ENCODE measurements around the gene SLC5A12. TPM values are rescaled to one million over a fixed set of nuclear protein-coding genes. Genes with fewer than 3 reads are reported as not detected.

SLC5A12 gene
- total RNA-seq, 1 experiment from 2014 or later, result not detected

GRCh38 chr11:26687351-26687750 is 34.5 kb downstream of the SLC5A12 start:
- no peaks in the 10 kb centered on the region for H3K27me3 Mint-ChIP-seq (ENCODE audit: unreplicated experiment)
- CTCF ChIA-PET, result no interaction called here
- no peak overlapping the region for H3K27ac Mint-ChIP-seq (ENCODE audit: unreplicated experiment)
- BruUV-seq (replicated peaks), result no TSS peak
- intact Hi-C loops (cut with micrococcal nuclease; ENCODE audit: unreplicated experiment), result no loop called here
- H3K9me3 Mint-ChIP-seq (ENCODE audit: low read depth, unreplicated experiment), result no peaks in the 10 kb centered on the region
- no peaks in the 10 kb centered on the region for H3K4me1 Mint-ChIP-seq (ENCODE audit: low read depth, unreplicated experiment)
- no peaks in the 10 kb centered on the region for H3K36me3 Mint-ChIP-seq (ENCODE audit: insufficient read depth, unreplicated experiment)
- H3K4me3 Mint-ChIP-seq (ENCODE audit: low read depth, unreplicated experiment), result no peak overlapping the region
- DNase-seq, result no peak
- TF ChIP-seq CTCF (IDR thresholded peaks at IDR 0.05; ENCODE audit: unreplicated experiment), result no peak

GRCh38 chr11:26677566-26677965 is 44.3 kb downstream of the SLC5A12 start:
- no peak overlapping the region for H3K4me3 Mint-ChIP-seq (ENCODE audit: low read depth, unreplicated experiment)
- intact Hi-C loops (cut with micrococcal nuclease; ENCODE audit: unreplicated experiment), result no loop called here
- H3K4me1 Mint-ChIP-seq (ENCODE audit: low read depth, unreplicated experiment), result no peaks in the 10 kb centered on the region
- BruUV-seq (replicated peaks), result no TSS peak
- H3K27ac Mint-ChIP-seq (ENCODE audit: unreplicated experiment), result no peak overlapping the region
- H3K36me3 Mint-ChIP-seq (ENCODE audit: insufficient read depth, unreplicated experiment), result no peaks in the 10 kb centered on the region
- CTCF ChIA-PET, result no interaction called here
- DNase-seq, result peak; percentile 1
- H3K27me3 Mint-ChIP-seq (ENCODE audit: unreplicated experiment), result no peaks in the 10 kb centered on the region
- no peaks in the 10 kb centered on the region for H3K9me3 Mint-ChIP-seq (ENCODE audit: low read depth, unreplicated experiment)
- TF ChIP-seq CTCF (IDR thresholded peaks at IDR 0.05; ENCODE audit: unreplicated experiment), result no peak

- intact Hi-C loops (cut with micrococcal nuclease; ENCODE audit: unreplicated experiment), result no loop called here
- H3K9me3 Mint-ChIP-seq (ENCODE audit: low read depth, unreplicated experiment), result no peaks in the 10 kb centered on the region
- no peaks in the 10 kb centered on the region for H3K27me3 Mint-ChIP-seq (ENCODE audit: unreplicated experiment)
- H3K4me3 Mint-ChIP-seq (ENCODE audit: low read depth, unreplicated experiment), result no peak overlapping the region
- H3K4me1 Mint-ChIP-seq (ENCODE audit: low read depth, unreplicated experiment), result no peaks in the 10 kb centered on the region
- no TSS peak for BruUV-seq (replicated peaks)
- no peak overlapping the region for H3K27ac Mint-ChIP-seq (ENCODE audit: unreplicated experiment)
- H3K36me3 Mint-ChIP-seq (ENCODE audit: insufficient read depth, unreplicated experiment), result no peaks in the 10 kb centered on the region
- no peak for DNase-seq
- CTCF ChIA-PET, result no interaction called here
- no peak for TF ChIP-seq CTCF (IDR thresholded peaks at IDR 0.05; ENCODE audit: unreplicated experiment)
These were observed 45.2 kb downstream of the SLC5A12 start for GRCh38 chr11:26676641-26677040.

- CTCF ChIA-PET, result interaction anchor here (0.6 kb wide), 1 partner anchor 51 kb away, joined by 3 read pairs; no protein-coding TSS in a partner anchor
- intact Hi-C loops (cut with micrococcal nuclease; ENCODE audit: unreplicated experiment), result no loop called here
- BruUV-seq (replicated peaks), result no TSS peak
- Mint-ChIP-seq H3K9me3 (ENCODE audit: low read depth, unreplicated experiment) (no peaks in the 10 kb centered on the region), H3K4me3 (ENCODE audit: low read depth, unreplicated experiment) (no peak overlapping the region), H3K4me1 (ENCODE audit: low read depth, unreplicated experiment) (no peaks in the 10 kb centered on the region), H3K27ac (ENCODE audit: unreplicated experiment) (no peak overlapping the region), H3K27me3 (ENCODE audit: unreplicated experiment) (no peaks in the 10 kb centered on the region), H3K36me3 (ENCODE audit: insufficient read depth, unreplicated experiment) (no peaks in the 10 kb centered on the region)
- no peak for DNase-seq
- TF ChIP-seq CTCF (IDR thresholded peaks at IDR 0.05; ENCODE audit: unreplicated experiment), result no peak
These were observed 46.5 kb downstream of the SLC5A12 start for GRCh38 chr11:26675233-26675928.
